Left lung (tissue), 14 donors: Measurements from ENCODE around the gene NCCRP1. TPM values are rescaled to one million over a fixed set of nuclear protein-coding genes. Genes with fewer than 3 reads are reported as not detected.
A peak's percentile ranks its signal among the peaks of the same experiment; 100 is the strongest.

Source experiments
- ATAC-seq: fragments of 200-7000 bp; cut with Tn5 transposase; one replicate; pipeline ENCODE4 v1.9.1; 2020; ENCODE audit warnings: moderate library complexity
- DNase-seq, 4 donors: peaks; one replicate each; pipeline ENCODE4 v3.0.0-alpha.2; 2013 to 2020
- H3K27ac ChIP-seq, 2 donors: fragments of 200-600 bp; sonication (generic) in 1 of 2; one replicate each; pipeline versions ENCODE4 v1.5.0 to v1.8.0; 2020 to 2021
- H3K27me3 ChIP-seq, 2 donors: fragments of 200-600 bp; sonication (generic) in 1 of 2; one replicate each; pipeline versions ENCODE4 v1.5.0 to v1.8.0; 2020 to 2021
- H3K36me3 ChIP-seq, 2 donors: fragments of 200-600 bp; sonication (generic) in 1 of 2; one replicate each; pipeline versions ENCODE4 v1.5.0 to v1.8.0; 2020 to 2021
- H3K4me1 ChIP-seq, 2 donors: fragments of 200-600 bp; one replicate each; pipeline ENCODE4 v1.8.0; 2021
- H3K4me3 ChIP-seq, 2 donors: fragments of 200-600 bp; sonication (generic) in 1 of 2; one replicate each; pipeline versions ENCODE4 v1.5.0 to v1.8.0; 2020 to 2021; ENCODE audit warnings: mild to moderate bottlenecking in 1 of 2
- H3K9me3 ChIP-seq, 2 donors: fragments of 200-600 bp; sonication (generic) in 1 of 2; one replicate each; pipeline versions ENCODE4 v1.5.0 to v1.8.0; 2020 to 2021
- intact Hi-C, 2 donors: fragments of 100-400 bp; cut with DNase I; formaldehyde crosslinking; loops; one replicate each; pipeline versions ENCODE4 v1.11.2 to v1.14.2; 2022
- long read RNA-seq, 12 donors: library from polyadenylated mRNA in 2 of 12; unstranded in 2 of 12; transcript quantifications; one replicate each; pipeline ENCODE4 v2.0.0 and lab custom pipeline, GENCODE V29; 2019 to 2026
- polyA plus RNA-seq, 6 donors: library from polyadenylated mRNA; unstranded; fragments of 120-200 nt; gene quantifications; one replicate each; pipeline ENCODE4 v1.2.1, GENCODE V29; 2013; ENCODE audit not compliant: insufficient read length in 6 of 6
- total RNA-seq, 2 donors: library from RNA; stranded (reverse); fragmentation: NEBNext Ultra II Directional; extraction: Animal tissue kit (Norgen Biotek cat#: 25700); gene quantifications; one replicate each; pipeline ENCODE4 v1.2.1, GENCODE V29; 2021
- TF ChIP-seq, protein P1 (sequence below), 2 donors: fragments of 200-600 bp; sonication (generic) in 1 of 2; IDR thresholded peaks; one replicate each; pipeline versions ENCODE4 v1.5.0 to v1.8.0; 2021; ENCODE audit warnings: antibody characterized with exemption in 2 of 2
- donor health status: DM: no; HTN: yes; CAD: no.
- donor health status: DM: no; HTN: no; CAD: no.

Gene NCCRP1, protein sequence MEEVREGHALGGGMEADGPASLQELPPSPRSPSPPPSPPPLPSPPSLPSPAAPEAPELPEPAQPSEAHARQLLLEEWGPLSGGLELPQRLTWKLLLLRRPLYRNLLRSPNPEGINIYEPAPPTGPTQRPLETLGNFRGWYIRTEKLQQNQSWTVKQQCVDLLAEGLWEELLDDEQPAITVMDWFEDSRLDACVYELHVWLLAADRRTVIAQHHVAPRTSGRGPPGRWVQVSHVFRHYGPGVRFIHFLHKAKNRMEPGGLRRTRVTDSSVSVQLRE
- not detected for total RNA-seq
- polyA plus RNA-seq: under 1 TPM; 0.17 to 0.30 (median 0.22) TPM
- long read RNA-seq, donor 1, partial matches to known transcripts: 0 of 1 reads
- long read RNA-seq, donor 1, other reads (novel, unspliced or antisense): 0 of 1 reads
- long read RNA-seq, donor 2: 0 reads
- long read RNA-seq, donor 3: 0 reads
- long read RNA-seq, donor 4: 0 reads
- long read RNA-seq, donor 5: 0 reads
- long read RNA-seq, donor 6: 0 reads
- long read RNA-seq, donor 7: 0 reads
- long read RNA-seq, donor 8: 0 reads
- long read RNA-seq, donor 9: 0 reads
- long read RNA-seq, donor 10: 0 reads
- long read RNA-seq, donor 11: 0 reads
- long read RNA-seq, donor 12, partial matches to known transcripts: 0 of 1 reads
- long read RNA-seq, donor 12, other reads (novel, unspliced or antisense): 0 of 1 reads

DNA sequence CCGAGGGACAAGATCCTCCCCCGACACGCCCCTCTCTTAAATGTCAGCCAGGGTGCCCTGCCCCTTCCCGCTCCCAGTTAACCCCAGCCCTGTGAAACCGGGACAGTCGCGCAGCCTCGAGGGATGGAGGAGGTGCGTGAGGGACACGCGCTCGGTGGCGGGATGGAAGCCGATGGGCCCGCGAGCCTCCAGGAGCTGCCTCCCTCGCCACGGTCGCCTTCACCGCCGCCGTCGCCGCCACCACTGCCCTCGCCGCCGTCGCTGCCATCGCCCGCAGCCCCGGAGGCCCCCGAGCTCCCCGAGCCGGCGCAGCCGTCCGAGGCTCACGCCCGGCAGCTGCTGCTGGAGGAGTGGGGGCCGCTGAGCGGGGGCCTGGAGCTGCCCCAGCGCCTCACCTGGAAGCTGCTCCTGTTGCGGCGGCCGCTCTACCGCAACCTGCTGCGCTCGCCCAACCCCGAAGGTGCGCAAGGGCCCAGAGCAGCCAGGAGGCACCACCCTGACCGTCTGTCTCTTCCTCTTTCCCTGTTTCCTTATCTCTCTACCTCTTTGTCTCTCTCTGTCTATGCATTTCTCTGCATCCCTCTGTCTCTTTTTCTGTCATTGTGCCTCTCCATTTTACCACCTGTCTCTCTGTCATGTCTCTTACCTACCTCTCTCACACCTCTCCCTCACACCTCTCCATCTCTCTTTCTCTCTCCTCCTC lies at the start of gene NCCRP1:
TSS of gene NCCRP1 (plus strand) at position 105 of the 703 bp plus-strand sequence. CDS start at position 124, 19 bp downstream.
- Histone ChIP-seq H3K27ac (no peak within 1 kb of the TSS), H3K4me1 (peaks cover 0 to 5% of the 10 kb centered on the region in 2 donors), H3K4me3 (no peak within 1 kb of the TSS), H3K36me3 (no peaks in the 10 kb centered on the region), H3K9me3 (no peaks in the 10 kb centered on the region), H3K27me3 (peaks cover 24 to 87% of the 10 kb centered on the region in 2 donors)
- intact Hi-C loops: no loop called here
- ATAC-seq (no peak), DNase-seq (no peak)
- TF ChIP-seq, protein P1, sequence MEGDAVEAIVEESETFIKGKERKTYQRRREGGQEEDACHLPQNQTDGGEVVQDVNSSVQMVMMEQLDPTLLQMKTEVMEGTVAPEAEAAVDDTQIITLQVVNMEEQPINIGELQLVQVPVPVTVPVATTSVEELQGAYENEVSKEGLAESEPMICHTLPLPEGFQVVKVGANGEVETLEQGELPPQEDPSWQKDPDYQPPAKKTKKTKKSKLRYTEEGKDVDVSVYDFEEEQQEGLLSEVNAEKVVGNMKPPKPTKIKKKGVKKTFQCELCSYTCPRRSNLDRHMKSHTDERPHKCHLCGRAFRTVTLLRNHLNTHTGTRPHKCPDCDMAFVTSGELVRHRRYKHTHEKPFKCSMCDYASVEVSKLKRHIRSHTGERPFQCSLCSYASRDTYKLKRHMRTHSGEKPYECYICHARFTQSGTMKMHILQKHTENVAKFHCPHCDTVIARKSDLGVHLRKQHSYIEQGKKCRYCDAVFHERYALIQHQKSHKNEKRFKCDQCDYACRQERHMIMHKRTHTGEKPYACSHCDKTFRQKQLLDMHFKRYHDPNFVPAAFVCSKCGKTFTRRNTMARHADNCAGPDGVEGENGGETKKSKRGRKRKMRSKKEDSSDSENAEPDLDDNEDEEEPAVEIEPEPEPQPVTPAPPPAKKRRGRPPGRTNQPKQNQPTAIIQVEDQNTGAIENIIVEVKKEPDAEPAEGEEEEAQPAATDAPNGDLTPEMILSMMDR (IDR thresholded peaks at IDR 0.05): no peak

DNA sequence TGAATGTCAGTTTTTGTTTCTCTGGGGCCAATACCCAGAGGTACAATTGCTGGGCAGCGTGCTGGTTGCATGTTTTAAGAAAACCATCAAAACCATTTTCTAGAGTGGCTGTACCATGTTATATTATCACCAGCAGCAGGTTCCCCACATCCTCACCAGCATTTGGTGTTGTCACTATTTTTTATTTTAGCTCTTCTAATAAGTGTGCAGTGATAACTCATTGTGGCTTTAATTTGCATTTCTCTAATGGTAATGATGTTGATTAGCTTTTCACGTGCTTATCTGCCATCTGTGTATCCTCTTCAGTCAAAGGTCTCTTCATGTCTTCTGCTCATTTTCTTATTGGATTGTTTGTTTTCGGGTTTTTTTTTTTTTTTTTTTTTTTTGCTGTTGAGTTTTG lies 49.3 kb upstream of the NCCRP1 start:
- Histone ChIP-seq H3K4me3 (no peak overlapping the region), H3K4me1 (peaks cover 18 to 34% of the 10 kb centered on the region in 2 donors), H3K9me3 (no peaks in the 10 kb centered on the region), H3K27ac (no peak overlapping the region), H3K27me3 (no peaks in the 10 kb centered on the region), H3K36me3 (no peaks in the 10 kb centered on the region)
- DNase-seq (no peak), ATAC-seq (no peak)
- TF ChIP-seq, protein P1 (IDR thresholded peaks at IDR 0.05): no peak
- intact Hi-C loops: no loop called here

DNA sequence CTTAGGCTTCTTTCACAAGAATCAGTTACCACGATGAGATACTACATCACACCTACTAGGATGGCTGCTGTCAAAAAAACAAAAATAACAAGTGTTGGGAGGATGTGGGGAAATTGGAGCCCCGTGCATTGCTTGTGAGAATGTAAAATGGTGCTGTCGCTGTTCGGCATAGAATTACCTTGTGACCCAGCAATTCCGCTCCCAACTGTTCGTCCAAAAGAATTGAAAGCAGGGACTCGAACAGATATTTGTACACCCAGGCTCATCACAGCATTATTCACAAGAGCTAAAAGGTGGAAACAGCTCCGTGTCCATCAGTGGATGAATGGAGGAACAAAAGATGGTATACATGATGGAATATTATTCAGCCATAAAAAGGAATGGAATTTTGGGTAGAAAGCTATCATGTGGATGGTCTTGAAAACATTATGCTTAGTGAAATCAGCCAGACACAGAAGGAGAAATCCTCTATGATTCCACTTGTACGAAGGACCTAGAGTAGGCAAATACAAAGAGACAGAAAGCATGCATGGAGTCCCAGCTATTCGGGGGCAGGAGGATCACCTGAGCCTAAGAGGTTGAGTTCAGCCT lies 47.7 kb upstream of the NCCRP1 start:
- no peaks in the 10 kb centered on the region for H3K9me3 ChIP-seq
- H3K4me1 ChIP-seq: peaks cover 18 to 22% of the 10 kb centered on the region in 2 donors
- no peak overlapping the region for H3K27ac ChIP-seq
- no peak overlapping the region for H3K4me3 ChIP-seq
- intact Hi-C loops: no loop called here
- H3K27me3 ChIP-seq: no peaks in the 10 kb centered on the region
- no peak for DNase-seq
- ATAC-seq: no peak
- no peaks in the 10 kb centered on the region for H3K36me3 ChIP-seq
- TF ChIP-seq, protein P1 (IDR thresholded peaks at IDR 0.05): no peak

DNA sequence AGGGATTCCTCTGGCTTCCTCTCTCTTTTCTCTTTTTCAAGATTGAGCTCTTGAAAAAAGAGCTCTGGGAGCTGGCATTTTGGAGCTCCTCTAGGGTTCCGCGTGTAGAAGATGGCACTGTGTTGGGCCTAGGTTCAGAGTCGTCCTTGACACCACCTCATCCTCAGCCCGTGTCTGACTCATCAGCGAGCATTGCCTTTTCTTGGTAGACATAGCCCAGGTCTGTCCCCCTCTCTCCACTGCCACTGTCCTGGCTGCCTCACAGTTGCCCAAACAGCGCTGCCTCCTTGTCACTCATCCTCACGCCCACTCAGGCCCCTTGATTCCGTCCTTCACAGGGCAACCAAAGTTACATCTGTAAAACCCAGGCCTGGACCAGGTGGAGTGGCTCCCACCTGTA lies 46.5 kb upstream of the NCCRP1 start:
- no peak for ATAC-seq
- intact Hi-C loops: no loop called here
- Histone ChIP-seq H3K36me3 (no peaks in the 10 kb centered on the region), H3K9me3 (no peaks in the 10 kb centered on the region), H3K27ac (no peak overlapping the region), H3K4me1 (peaks cover 16 to 17% of the 10 kb centered on the region in 2 donors), H3K4me3 (no peak overlapping the region), H3K27me3 (no peaks in the 10 kb centered on the region)
- TF ChIP-seq, protein P1 (IDR thresholded peaks at IDR 0.05): no peak
- peak in 1 of 4 donors; percentile 23 for DNase-seq
